HepG2 (cell line): ENCODE results near the gene GDAP2.

ENCODE experiments used
- GABPA ChIP-seq, 2 experiments: IDR thresholded peaks; 2 replicates each; pipeline ENCODE4 v1.6.1; 2011 to 2016; ENCODE audit warnings: low read depth in 2 of 2, low read length in 1 of 2, missing biosample characterization in 1 of 2, missing genetic modification characterization in 1 of 2
- ZNF24 ChIP-seq: fragments of 450-650 bp; IDR thresholded peaks from 2 replicates; pipeline ENCODE4 v1.6.1; 2017; ENCODE audit warnings: antibody characterized with exemption, mild to moderate bottlenecking
- TF ChIP-seq, protein P1 (sequence below): sonication (generic); formaldehyde crosslinking; IDR thresholded peaks from 2 replicates; pipeline ENCODE4 v1.5.0; 2020; ENCODE audit warnings: mild to moderate bottlenecking, missing genetic modification reagents, moderate library complexity
- TF ChIP-seq, protein P2 (sequence below): sonication (generic); formaldehyde crosslinking; IDR thresholded peaks from 2 replicates; pipeline ENCODE4 v1.4.0; 2020; ENCODE audit warnings: missing genetic modification reagents, borderline replicate concordance
- TF ChIP-seq, protein P3 (sequence below): sonication (generic); formaldehyde crosslinking; IDR thresholded peaks from 2 replicates; pipeline ENCODE4 v1.4.0; 2020; ENCODE audit warnings: missing genetic modification reagents, mild to moderate bottlenecking, borderline replicate concordance
- TF ChIP-seq, protein P4 (sequence below): sonication (generic); formaldehyde crosslinking; conservative IDR thresholded peaks from 2 replicates; pipeline ENCODE4 v1.8.0; 2022; ENCODE audit warnings: mild to moderate bottlenecking, moderate library complexity, missing genetic modification reagents
- TF ChIP-seq, protein P5 (sequence below): sonication (generic); formaldehyde crosslinking; IDR thresholded peaks from 2 replicates; pipeline ENCODE4 v1.4.0; 2020; ENCODE audit warnings: missing genetic modification reagents, borderline replicate concordance

DNA sequence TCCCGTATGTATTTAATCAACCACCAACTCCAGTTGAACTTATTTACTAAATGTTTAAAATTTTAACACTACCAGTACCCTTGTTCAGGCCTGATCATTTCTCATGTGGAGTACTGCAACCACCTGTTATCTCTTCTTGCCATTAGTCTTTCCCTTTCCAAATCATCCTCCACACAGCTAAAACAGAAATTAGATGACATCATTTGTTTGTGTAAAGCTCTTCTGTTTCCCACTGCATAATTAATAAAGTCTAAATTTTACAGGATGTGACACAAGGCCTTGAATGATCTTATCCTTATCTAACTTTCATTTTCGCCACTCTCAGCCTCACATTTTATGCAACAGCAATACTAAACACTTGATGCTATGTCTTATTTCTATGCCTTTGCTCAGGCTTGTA is 24.4 kb downstream of the GDAP2 start:
- TF ChIP-seq, protein P1, sequence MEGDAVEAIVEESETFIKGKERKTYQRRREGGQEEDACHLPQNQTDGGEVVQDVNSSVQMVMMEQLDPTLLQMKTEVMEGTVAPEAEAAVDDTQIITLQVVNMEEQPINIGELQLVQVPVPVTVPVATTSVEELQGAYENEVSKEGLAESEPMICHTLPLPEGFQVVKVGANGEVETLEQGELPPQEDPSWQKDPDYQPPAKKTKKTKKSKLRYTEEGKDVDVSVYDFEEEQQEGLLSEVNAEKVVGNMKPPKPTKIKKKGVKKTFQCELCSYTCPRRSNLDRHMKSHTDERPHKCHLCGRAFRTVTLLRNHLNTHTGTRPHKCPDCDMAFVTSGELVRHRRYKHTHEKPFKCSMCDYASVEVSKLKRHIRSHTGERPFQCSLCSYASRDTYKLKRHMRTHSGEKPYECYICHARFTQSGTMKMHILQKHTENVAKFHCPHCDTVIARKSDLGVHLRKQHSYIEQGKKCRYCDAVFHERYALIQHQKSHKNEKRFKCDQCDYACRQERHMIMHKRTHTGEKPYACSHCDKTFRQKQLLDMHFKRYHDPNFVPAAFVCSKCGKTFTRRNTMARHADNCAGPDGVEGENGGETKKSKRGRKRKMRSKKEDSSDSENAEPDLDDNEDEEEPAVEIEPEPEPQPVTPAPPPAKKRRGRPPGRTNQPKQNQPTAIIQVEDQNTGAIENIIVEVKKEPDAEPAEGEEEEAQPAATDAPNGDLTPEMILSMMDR, result no peak
- TF ChIP-seq, protein P2, sequence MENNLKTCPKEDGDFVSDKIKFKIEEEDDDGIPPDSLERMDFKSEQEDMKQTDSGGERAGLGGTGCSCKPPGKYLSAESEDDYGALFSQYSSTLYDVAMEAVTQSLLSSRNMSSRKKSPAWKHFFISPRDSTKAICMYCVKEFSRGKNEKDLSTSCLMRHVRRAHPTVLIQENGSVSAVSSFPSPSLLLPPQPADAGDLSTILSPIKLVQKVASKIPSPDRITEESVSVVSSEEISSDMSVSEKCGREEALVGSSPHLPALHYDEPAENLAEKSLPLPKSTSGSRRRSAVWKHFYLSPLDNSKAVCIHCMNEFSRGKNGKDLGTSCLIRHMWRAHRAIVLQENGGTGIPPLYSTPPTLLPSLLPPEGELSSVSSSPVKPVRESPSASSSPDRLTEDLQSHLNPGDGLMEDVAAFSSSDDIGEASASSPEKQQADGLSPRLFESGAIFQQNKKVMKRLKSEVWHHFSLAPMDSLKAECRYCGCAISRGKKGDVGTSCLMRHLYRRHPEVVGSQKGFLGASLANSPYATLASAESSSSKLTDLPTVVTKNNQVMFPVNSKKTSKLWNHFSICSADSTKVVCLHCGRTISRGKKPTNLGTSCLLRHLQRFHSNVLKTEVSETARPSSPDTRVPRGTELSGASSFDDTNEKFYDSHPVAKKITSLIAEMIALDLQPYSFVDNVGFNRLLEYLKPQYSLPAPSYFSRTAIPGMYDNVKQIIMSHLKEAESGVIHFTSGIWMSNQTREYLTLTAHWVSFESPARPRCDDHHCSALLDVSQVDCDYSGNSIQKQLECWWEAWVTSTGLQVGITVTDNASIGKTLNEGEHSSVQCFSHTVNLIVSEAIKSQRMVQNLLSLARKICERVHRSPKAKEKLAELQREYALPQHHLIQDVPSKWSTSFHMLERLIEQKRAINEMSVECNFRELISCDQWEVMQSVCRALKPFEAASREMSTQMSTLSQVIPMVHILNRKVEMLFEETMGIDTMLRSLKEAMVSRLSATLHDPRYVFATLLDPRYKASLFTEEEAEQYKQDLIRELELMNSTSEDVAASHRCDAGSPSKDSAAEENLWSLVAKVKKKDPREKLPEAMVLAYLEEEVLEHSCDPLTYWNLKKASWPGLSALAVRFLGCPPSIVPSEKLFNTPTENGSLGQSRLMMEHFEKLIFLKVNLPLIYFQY (CRISPR knock-in tag), result no peak
- TF ChIP-seq, protein P3, sequence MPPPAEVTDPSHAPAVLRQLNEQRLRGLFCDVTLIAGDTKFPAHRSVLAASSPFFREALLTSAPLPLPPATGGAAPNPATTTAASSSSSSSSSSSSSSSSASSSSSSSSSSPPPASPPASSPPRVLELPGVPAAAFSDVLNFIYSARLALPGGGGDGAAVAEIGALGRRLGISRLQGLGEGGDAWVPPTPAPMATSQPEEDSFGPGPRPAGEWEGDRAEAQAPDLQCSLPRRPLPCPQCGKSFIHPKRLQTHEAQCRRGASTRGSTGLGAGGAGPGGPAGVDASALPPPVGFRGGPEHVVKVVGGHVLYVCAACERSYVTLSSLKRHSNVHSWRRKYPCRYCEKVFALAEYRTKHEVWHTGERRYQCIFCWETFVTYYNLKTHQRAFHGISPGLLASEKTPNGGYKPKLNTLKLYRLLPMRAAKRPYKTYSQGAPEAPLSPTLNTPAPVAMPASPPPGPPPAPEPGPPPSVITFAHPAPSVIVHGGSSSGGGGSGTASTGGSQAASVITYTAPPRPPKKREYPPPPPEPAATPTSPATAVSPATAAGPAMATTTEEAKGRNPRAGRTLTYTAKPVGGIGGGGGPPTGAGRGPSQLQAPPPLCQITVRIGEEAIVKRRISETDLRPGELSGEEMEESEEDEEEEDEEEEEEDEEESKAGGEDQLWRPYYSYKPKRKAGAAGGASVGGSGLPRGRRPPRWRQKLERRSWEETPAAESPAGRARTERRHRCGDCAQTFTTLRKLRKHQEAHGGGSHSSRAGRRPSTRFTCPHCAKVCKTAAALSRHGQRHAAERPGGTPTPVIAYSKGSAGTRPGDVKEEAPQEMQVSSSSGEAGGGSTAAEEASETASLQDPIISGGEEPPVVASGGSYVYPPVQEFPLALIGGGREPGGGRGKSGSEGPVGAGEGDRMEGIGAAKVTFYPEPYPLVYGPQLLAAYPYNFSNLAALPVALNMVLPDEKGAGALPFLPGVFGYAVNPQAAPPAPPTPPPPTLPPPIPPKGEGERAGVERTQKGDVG, result no peak
- TF ChIP-seq, protein P4, sequence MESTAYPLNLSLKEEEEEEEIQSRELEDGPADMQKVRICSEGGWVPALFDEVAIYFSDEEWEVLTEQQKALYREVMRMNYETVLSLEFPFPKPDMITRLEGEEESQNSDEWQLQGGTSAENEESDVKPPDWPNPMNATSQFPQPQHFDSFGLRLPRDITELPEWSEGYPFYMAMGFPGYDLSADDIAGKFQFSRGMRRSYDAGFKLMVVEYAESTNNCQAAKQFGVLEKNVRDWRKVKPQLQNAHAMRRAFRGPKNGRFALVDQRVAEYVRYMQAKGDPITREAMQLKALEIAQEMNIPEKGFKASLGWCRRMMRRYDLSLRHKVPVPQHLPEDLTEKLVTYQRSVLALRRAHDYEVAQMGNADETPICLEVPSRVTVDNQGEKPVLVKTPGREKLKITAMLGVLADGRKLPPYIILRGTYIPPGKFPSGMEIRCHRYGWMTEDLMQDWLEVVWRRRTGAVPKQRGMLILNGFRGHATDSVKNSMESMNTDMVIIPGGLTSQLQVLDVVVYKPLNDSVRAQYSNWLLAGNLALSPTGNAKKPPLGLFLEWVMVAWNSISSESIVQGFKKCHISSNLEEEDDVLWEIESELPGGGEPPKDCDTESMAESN (CRISPR knock-in tag), result no peak
- TF ChIP-seq ZNF24 (no peak), GABPA (IDR thresholded peaks at IDR 0.05; ENCODE audit: low read depth, low read length) (no peak), GABPA (CRISPR knock-in tag; IDR thresholded peaks at IDR 0.05; ENCODE audit: low read depth) (no peak)
- TF ChIP-seq, protein P5, sequence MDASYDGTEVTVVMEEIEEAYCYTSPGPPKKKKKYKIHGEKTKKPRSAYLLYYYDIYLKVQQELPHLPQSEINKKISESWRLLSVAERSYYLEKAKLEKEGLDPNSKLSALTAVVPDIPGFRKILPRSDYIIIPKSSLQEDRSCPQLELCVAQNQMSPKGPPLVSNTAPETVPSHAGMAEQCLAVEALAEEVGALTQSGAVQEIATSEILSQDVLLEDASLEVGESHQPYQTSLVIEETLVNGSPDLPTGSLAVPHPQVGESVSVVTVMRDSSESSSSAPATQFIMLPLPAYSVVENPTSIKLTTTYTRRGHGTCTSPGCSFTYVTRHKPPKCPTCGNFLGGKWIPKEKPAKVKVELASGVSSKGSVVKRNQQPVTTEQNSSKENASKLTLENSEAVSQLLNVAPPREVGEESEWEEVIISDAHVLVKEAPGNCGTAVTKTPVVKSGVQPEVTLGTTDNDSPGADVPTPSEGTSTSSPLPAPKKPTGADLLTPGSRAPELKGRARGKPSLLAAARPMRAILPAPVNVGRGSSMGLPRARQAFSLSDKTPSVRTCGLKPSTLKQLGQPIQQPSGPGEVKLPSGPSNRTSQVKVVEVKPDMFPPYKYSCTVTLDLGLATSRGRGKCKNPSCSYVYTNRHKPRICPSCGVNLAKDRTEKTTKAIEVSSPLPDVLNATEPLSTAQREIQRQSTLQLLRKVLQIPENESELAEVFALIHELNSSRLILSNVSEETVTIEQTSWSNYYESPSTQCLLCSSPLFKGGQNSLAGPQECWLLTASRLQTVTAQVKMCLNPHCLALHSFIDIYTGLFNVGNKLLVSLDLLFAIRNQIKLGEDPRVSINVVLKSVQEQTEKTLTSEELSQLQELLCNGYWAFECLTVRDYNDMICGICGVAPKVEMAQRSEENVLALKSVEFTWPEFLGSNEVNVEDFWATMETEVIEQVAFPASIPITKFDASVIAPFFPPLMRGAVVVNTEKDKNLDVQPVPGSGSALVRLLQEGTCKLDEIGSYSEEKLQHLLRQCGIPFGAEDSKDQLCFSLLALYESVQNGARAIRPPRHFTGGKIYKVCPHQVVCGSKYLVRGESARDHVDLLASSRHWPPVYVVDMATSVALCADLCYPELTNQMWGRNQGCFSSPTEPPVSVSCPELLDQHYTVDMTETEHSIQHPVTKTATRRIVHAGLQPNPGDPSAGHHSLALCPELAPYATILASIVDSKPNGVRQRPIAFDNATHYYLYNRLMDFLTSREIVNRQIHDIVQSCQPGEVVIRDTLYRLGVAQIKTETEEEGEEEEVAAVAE, result no peak
